Measurements from ENCODE around the gene PDLIM3. TPM values are rescaled to one million over a fixed set of nuclear protein-coding genes. Genes with fewer than 3 reads are reported as not detected.
"Not testable (repeated sequence)": the region's sequence is repeated elsewhere in the genome, so short reads cannot be mapped to it uniquely, and the experiment has no call there.

PDLIM3 gene
- total RNA-seq, 1 donor from 2014 or later = 36.2 TPM

- no peak for DNase-seq (ENCODE audit: extremely low read depth, low read depth, low spot score)
Observed at GRCh38 chr4:185554365-185555126, 19.2 kb upstream of the PDLIM3 start.

GRCh38 chr4:185552254-185552653 lies 16.9 kb upstream of the PDLIM3 start:
- DNase-seq (ENCODE audit: extremely low read depth, low read depth, low spot score) = no peak

GRCh38 chr4:185550933-185551332 lies 15.6 kb upstream of the PDLIM3 start:
- no peak for DNase-seq (ENCODE audit: extremely low read depth, low read depth, low spot score)

- DNase-seq (ENCODE audit: extremely low read depth, low read depth, low spot score) = no peak
Observed at GRCh38 chr4:185549095-185549639, 13.9 kb upstream of the PDLIM3 start.

- DNase-seq (ENCODE audit: extremely low read depth, low read depth, low spot score) = no peak
Observed at GRCh38 chr4:185548587-185548986, 13.3 kb upstream of the PDLIM3 start.

GRCh38 chr4:185546335-185546734 lies 11.0 kb upstream of the PDLIM3 start:
- DNase-seq (ENCODE audit: extremely low read depth, low read depth, low spot score) = no peak

GRCh38 chr4:185542626-185543315 lies 7.5 kb upstream of the PDLIM3 start:
- DNase-seq (ENCODE audit: extremely low read depth, low read depth, low spot score) = no peak

- peak; percentile 52 for DNase-seq (ENCODE audit: extremely low read depth, low read depth, low spot score)
Observed at GRCh38 chr4:185541251-185541727, 6.0 kb upstream of the PDLIM3 start.

- DNase-seq (ENCODE audit: extremely low read depth, low read depth, low spot score) = no peak
Observed at GRCh38 chr4:185540487-185541120, 5.3 kb upstream of the PDLIM3 start.

- no peak for DNase-seq (ENCODE audit: extremely low read depth, low read depth, low spot score)
Observed at GRCh38 chr4:185540040-185540439, 4.7 kb upstream of the PDLIM3 start.

- no peak for DNase-seq (ENCODE audit: extremely low read depth, low read depth, low spot score)
Observed at GRCh38 chr4:185538806-185539205, 3.5 kb upstream of the PDLIM3 start.

- no peak for DNase-seq (ENCODE audit: extremely low read depth, low read depth, low spot score)
Observed at GRCh38 chr4:185536411-185536709, 1.1 kb upstream of the PDLIM3 start.

GRCh38 chr4:185535612-185536410 lies 504 bp upstream of the PDLIM3 start:
- DNase-seq (ENCODE audit: extremely low read depth, low read depth, low spot score) = no peak

GRCh38 chr4:185534511-185534865 lies 819 bp downstream of the PDLIM3 start:
- no peak for DNase-seq (ENCODE audit: extremely low read depth, low read depth, low spot score)

- DNase-seq (ENCODE audit: extremely low read depth, low read depth, low spot score) = no peak
Observed at GRCh38 chr4:185532795-185533324, 2.4 kb downstream of the PDLIM3 start.

GRCh38 chr4:185532293-185532692 lies 3.0 kb downstream of the PDLIM3 start:
- no peak for DNase-seq (ENCODE audit: extremely low read depth, low read depth, low spot score)

GRCh38 chr4:185531654-185532053 lies 3.7 kb downstream of the PDLIM3 start:
- DNase-seq (ENCODE audit: extremely low read depth, low read depth, low spot score) = not testable (repeated sequence)

- no peak for DNase-seq (ENCODE audit: extremely low read depth, low read depth, low spot score)
Observed at GRCh38 chr4:185529413-185529812, 5.9 kb downstream of the PDLIM3 start.

- no peak for DNase-seq (ENCODE audit: extremely low read depth, low read depth, low spot score)
Observed at GRCh38 chr4:185524888-185525863, 10.1 kb downstream of the PDLIM3 start.
